ENCODE measurements around the gene ZC3H10. TPM values are rescaled to one million over a fixed set of nuclear protein-coding genes. Genes with fewer than 3 reads are reported as not detected.

Gene ZC3H10
- total RNA-seq, 1 donor from 2014 or later: 11.6 TPM

DNA sequence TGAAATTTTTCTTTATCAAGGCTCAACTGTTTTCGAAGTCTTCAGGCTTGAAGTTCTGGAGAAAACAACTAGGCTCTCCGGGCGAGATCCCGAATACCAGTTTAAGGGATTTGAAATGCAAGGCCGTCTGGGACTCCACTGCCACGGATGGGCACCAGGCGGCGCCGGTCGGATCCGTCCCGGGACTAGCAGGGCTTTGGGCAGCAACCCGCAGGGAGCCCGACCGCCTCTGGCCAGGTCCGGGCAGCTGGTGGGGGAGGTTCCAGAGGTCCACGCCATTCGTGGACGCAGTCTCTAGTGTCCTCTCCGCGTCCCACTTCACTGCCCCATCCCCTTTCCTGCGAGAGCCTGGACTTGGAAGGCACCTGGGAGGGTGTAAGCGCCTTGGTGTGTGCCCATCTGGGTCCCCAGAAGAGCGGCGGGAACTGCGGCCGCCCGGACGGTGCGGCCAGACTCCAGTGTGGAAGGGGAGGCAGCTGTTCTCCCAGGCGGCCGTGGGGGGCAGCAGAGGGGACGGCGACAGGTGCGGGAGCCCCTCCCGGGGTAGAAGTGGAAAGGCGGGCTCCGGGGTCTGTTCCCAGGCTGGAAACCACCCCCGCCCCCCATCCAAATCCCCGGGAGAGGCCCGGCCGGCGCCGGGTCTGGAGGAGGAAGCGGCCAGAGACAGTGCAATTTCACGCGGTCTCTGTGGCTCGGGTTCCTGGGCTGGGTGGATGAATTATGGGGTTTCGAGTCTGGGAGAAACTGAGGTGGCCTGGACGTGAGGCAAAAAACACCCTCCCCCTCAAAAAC lies 38.9 kb upstream of the ZC3H10 start:
- no peaks in the 10 kb centered on the region for H3K36me3 Mint-ChIP-seq
- no peaks in the 10 kb centered on the region for H3K9me3 Mint-ChIP-seq
- TF ChIP-seq, protein P1, sequence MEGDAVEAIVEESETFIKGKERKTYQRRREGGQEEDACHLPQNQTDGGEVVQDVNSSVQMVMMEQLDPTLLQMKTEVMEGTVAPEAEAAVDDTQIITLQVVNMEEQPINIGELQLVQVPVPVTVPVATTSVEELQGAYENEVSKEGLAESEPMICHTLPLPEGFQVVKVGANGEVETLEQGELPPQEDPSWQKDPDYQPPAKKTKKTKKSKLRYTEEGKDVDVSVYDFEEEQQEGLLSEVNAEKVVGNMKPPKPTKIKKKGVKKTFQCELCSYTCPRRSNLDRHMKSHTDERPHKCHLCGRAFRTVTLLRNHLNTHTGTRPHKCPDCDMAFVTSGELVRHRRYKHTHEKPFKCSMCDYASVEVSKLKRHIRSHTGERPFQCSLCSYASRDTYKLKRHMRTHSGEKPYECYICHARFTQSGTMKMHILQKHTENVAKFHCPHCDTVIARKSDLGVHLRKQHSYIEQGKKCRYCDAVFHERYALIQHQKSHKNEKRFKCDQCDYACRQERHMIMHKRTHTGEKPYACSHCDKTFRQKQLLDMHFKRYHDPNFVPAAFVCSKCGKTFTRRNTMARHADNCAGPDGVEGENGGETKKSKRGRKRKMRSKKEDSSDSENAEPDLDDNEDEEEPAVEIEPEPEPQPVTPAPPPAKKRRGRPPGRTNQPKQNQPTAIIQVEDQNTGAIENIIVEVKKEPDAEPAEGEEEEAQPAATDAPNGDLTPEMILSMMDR (conservative IDR thresholded peaks at IDR 0.05): peak; percentile 81
- peak overlapping the region; percentile 96 for H3K27ac Mint-ChIP-seq
- peak overlapping the region; percentile 94 for H3K4me3 Mint-ChIP-seq
- DNase-seq (ENCODE audit: extremely low spot score, unreplicated experiment): peak; percentile 88
- H3K27me3 Mint-ChIP-seq: peaks cover 42% of the 10 kb centered on the region
- H3K4me1 Mint-ChIP-seq (ENCODE audit: unreplicated experiment): peaks cover 4% of the 10 kb centered on the region

DNA sequence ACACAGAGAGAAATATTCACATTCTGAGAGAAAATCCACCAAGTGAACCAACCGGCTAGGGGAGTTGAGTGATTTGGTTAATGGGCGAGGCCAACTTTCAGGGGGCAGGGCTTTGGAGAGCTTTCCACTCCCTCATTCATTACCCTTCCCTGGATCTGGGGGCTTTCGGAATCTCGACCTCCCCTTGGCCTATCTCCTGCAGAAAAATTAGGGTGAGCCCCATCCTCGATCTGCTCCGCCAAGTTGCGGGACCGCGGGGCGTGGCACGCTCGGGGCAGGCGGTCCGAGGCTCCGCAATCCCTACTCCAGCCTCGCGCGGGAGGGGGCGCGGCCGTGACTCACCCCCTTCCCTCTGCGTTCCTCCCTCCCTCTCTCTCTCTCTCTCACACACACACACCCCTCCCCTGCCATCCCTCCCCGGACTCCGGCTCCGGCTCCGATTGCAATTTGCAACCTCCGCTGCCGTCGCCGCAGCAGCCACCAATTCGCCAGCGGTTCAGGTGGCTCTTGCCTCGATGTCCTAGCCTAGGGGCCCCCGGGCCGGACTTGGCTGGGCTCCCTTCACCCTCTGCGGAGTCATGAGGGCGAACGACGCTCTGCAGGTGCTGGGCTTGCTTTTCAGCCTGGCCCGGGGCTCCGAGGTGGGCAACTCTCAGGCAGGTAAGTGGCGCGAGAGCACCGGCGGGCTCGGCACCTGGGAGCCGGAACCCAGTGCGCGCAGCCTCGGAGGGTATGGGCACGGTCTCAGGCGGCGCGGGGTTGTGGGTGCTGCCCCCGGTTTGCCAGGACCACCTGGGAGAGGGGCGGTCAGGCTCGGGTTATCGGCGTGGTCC lies 38.1 kb upstream of the ZC3H10 start, which contains the start of gene ERBB3:
Gene ERBB3, plus strand, starts transcription at position 443 of the 833 bp plus-strand sequence. Its CDS starts 136 bp downstream, at position 579.
- DNase-seq (ENCODE audit: extremely low spot score, unreplicated experiment): peak; percentile 81
- Mint-ChIP-seq H3K4me1 (ENCODE audit: unreplicated experiment) (peaks cover 4% of the 10 kb centered on the region), H3K36me3 (peaks cover 3% of the 10 kb centered on the region), H3K9me3 (no peaks in the 10 kb centered on the region), H3K27me3 (peaks cover 47% of the 10 kb centered on the region), H3K4me3 (peak within 1 kb of the TSS; percentile 94), H3K27ac (peak within 1 kb of the TSS; percentile 96)
- TF ChIP-seq, protein P1 (conservative IDR thresholded peaks at IDR 0.05): no peak

DNA sequence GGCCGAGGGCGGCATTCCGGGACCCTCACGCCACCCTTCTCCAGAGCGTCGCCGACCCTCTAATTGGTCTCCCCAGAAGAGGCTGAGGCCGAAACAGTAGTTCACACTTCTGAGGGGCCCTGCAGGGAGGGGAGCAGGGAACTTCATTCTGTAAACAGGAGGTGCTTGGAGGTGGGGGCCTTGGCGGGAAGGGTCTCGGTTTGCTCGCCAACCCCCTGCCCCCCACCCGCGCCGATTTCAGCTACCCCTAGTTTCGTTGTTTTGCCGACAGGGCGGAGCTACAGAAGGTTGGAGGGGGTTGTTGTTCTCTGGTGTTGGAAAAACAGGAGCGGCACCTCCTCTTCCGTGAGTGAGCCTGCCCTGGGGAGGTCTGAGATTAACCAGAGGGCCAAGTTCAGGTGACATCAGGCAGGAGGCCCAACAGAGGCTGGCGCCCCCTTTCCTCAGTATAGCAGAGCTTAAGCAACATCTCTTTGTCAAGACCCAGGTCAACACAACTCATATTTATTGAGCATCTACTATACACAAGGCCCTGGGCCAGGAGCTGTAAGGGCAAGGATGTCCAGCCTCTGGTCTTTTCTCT lies 37.4 kb upstream of the ZC3H10 start:
- Mint-ChIP-seq H3K4me1 (ENCODE audit: unreplicated experiment) (peaks cover 4% of the 10 kb centered on the region), H3K4me3 (peak overlapping the region; percentile 94), H3K27me3 (peaks cover 48% of the 10 kb centered on the region), H3K36me3 (peaks cover 5% of the 10 kb centered on the region), H3K27ac (peak overlapping the region; percentile 96), H3K9me3 (no peaks in the 10 kb centered on the region)
- TF ChIP-seq, protein P1 (conservative IDR thresholded peaks at IDR 0.05): no peak
- no peak for DNase-seq (ENCODE audit: extremely low spot score, unreplicated experiment)

DNA sequence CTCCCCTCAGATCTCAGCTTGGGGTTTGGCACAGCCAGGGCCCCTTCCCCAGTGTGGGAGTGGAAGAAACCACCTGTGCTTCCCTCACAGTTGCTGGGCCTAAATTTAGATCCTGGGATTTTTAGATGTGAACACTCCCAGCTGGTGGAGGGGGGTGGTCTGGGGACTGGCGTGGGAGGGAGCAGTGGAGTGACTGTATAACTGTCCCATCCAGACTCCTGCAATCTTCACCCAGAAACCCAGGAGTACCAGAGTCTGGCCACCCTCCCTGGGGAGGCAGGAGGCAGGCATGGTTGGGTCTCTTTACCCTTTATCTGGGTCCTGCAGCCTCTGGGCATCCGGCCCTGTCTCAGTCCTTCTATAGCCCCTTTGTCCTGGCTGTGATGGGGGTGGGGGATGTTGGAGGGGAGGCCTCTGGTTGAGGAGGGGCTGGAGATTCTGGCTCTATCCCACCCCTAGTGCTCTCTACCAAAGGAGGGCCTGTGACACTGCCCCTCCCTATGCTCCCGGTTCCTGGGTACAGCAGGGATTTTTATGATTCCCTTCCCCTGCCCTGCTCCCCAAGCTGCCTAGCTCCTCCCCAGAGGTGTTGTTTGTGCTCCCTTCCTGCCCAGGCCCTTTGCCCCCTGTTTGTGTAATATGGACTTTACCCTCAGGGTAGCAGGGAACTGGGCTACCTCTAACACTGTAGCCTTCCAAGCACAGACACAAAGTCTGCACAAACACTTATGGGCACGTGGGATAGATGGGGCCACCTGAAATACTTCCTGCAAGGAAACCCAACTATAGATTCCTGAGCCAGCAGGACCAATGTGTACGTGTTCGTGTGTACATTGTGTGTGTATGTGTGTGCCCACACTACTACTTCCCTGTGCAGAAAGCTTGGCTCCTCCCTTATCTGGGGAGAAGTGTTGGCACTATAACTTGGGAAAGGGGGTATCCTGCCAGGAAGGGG lies 36.4 kb upstream of the ZC3H10 start:
- TF ChIP-seq, protein P1 (conservative IDR thresholded peaks at IDR 0.05): no peak
- Mint-ChIP-seq H3K36me3 (peaks cover 10% of the 10 kb centered on the region), H3K27me3 (peaks cover 48% of the 10 kb centered on the region), H3K9me3 (no peaks in the 10 kb centered on the region), H3K4me1 (ENCODE audit: unreplicated experiment) (peaks cover 10% of the 10 kb centered on the region), H3K27ac (peak overlapping the region; percentile 96), H3K4me3 (peak overlapping the region; percentile 94)
- no peak for DNase-seq (ENCODE audit: extremely low spot score, unreplicated experiment)
